Liver (tissue), 3 donors: Measurements from ENCODE around the gene DLK1.

Source experiments
- CTCF ChIP-seq: fragments of 150-350 bp; IDR thresholded peaks from 2 replicates; pipeline ENCODE4 v1.5.1; 2017; ENCODE audit warnings: improper control_type of control experiment, low read depth, low read length; ENCODE audit not compliant: missing input control
- FOXA2 ChIP-seq: IDR thresholded peaks from 2 replicates; pipeline ENCODE4 v1.6.1; 2016; ENCODE audit warnings: antibody characterized with exemption
- GABPA ChIP-seq, 2 donors: IDR thresholded peaks in 1 of 2; conservative IDR thresholded peaks in 1 of 2; 2 replicates each; pipeline ENCODE4 v1.6.1; 2016; ENCODE audit warnings: antibody characterized with exemption in 2 of 2, mild to moderate bottlenecking in 1 of 2, moderate library complexity in 1 of 2
- MAX ChIP-seq: IDR thresholded peaks from 2 replicates; pipeline ENCODE4 v1.6.1; 2016; ENCODE audit warnings: antibody characterized with exemption
- RXRA ChIP-seq, 2 donors: IDR thresholded peaks; 2 replicates each; pipeline ENCODE4 v1.6.1; 2017 to 2018; ENCODE audit warnings: antibody characterized with exemption in 2 of 2, mild to moderate bottlenecking in 1 of 2
- SP1 ChIP-seq: IDR thresholded peaks from 2 replicates; pipeline ENCODE4 v1.6.1; 2018; ENCODE audit warnings: antibody characterized with exemption, mild to moderate bottlenecking
- TAF1 ChIP-seq: conservative IDR thresholded peaks from 2 replicates; pipeline ENCODE4 v1.6.1; 2016; ENCODE audit warnings: antibody characterized with exemption, mild to moderate bottlenecking
- YY1 ChIP-seq: IDR thresholded peaks from 2 replicates; pipeline ENCODE4 v1.6.1; 2016; ENCODE audit warnings: antibody characterized with exemption, mild to moderate bottlenecking
- ZBTB33 ChIP-seq: IDR thresholded peaks from 2 replicates; pipeline ENCODE4 v1.6.1; 2016; ENCODE audit warnings: antibody characterized with exemption
- donor health status: healthy.
- donor health status: healthy.

- no peak for TF ChIP-seq YY1
- TF ChIP-seq CTCF, result no peak
- TF ChIP-seq FOXA2, result no peak
- TF ChIP-seq RXRA (IDR thresholded peaks at IDR 0.05), result no peak
- TF ChIP-seq GABPA (IDR thresholded peaks at IDR 0.05 in 1 of 2, conservative IDR thresholded peaks at IDR 0.05 in 1 of 2), result no peak
- no peak for TF ChIP-seq SP1
- no peak for TF ChIP-seq MAX
- TF ChIP-seq TAF1, result no peak
- no peak for TF ChIP-seq ZBTB33
Measured at GRCh38 chr14:100703386-100704220, 23.1 kb upstream of the DLK1 start.
